PFSK-1 (cell line): ENCODE data around the gene PTOV1.

Experiments used
- FOXP2 ChIP-seq: optimal IDR thresholded peaks from 2 replicates; pipeline ENCODE3; 2011; ENCODE audit warnings: borderline replicate concordance, control low read depth, inconsistent platforms; ENCODE audit not compliant: insufficient read depth; ENCODE audit errors: extremely low read length, extremely low read depth
- POLR2AphosphoS5 ChIP-seq: IDR thresholded peaks from 2 replicates; pipeline ENCODE4 v1.6.1; 2012; ENCODE audit warnings: low read depth, mild to moderate bottlenecking, control low read depth, low read length, moderate library complexity
- REST ChIP-seq, 2 experiments: IDR thresholded peaks; 2 replicates each; pipeline versions ENCODE4 v1.6.1 to v1.8.0; 2011 to 2012; ENCODE audit warnings: low read depth in 2 of 2, low read length in 2 of 2, control low read depth in 1 of 2, inconsistent platforms in 1 of 2, mild to moderate bottlenecking in 1 of 2, moderate library complexity in 1 of 2; ENCODE audit not compliant: insufficient read depth in 1 of 2
- SIN3A ChIP-seq: IDR thresholded peaks from 2 replicates; pipeline ENCODE4 v1.6.1; 2012; ENCODE audit warnings: mild to moderate bottlenecking, low read length, moderate library complexity, borderline replicate concordance; ENCODE audit not compliant: insufficient read depth
- TAF1 ChIP-seq: IDR thresholded peaks from 2 replicates; pipeline ENCODE4 v1.6.1; 2012; ENCODE audit warnings: low read length, control low read depth, borderline replicate concordance; ENCODE audit not compliant: insufficient read depth

Gene PTOV1

GRCh38 chr19:49849433-49850220 is 1.3 kb upstream of the PTOV1 start:
- TF ChIP-seq REST (IDR thresholded peaks at IDR 0.05; ENCODE audit: insufficient read depth in 1 of 2, low read depth in 2 of 2, low read length in 2 of 2), result no peak

GRCh38 chr19:49850221-49850486 is 805 bp upstream of the PTOV1 start:
- TF ChIP-seq TAF1 (no peak), POLR2AphosphoS5 (no peak), REST (IDR thresholded peaks at IDR 0.05; ENCODE audit: insufficient read depth in 1 of 2, low read depth in 2 of 2, low read length in 2 of 2) (no peak), FOXP2 (no peak), SIN3A (no peak)

- TF ChIP-seq TAF1, result no peak
- no peak for TF ChIP-seq POLR2AphosphoS5
- TF ChIP-seq FOXP2, result no peak
- no peak for TF ChIP-seq SIN3A
- no peak for TF ChIP-seq REST (IDR thresholded peaks at IDR 0.05; ENCODE audit: insufficient read depth in 1 of 2, low read depth in 2 of 2, low read length in 2 of 2)
Observed at GRCh38 chr19:49851456-49852259, 699 bp downstream of the PTOV1 start.

- TF ChIP-seq TAF1, result no peak
- no peak for TF ChIP-seq FOXP2
Observed at GRCh38 chr19:49852631-49853126, 1.7 kb downstream of the PTOV1 start.

GRCh38 chr19:49853852-49854377 is 3.0 kb downstream of the PTOV1 start:
- TF ChIP-seq REST (IDR thresholded peaks at IDR 0.05; ENCODE audit: insufficient read depth in 1 of 2, low read depth in 2 of 2, low read length in 2 of 2) (no peak), TAF1 (no peak), POLR2AphosphoS5 (no peak), FOXP2 (no peak), SIN3A (no peak)
